GM06990 (cell line): Measurements from ENCODE around the gene PTPN21.

Source experiments
- DNase-seq: peaks from one replicate; pipeline ENCODE4 v3.0.0-alpha.2; 2011; ENCODE audit not compliant: insufficient read length; ENCODE audit errors: extremely low read depth
- H3K27me3 ChIP-seq: replicated peaks from 2 replicates; pipeline ENCODE4 v1.6.0; 2011; ENCODE audit warnings: low read length; ENCODE audit not compliant: control insufficient read depth, insufficient read depth
- H3K36me3 ChIP-seq: 2 replicates; pipeline ENCODE4 v1.5.1; 2011; ENCODE audit warnings: low read length; ENCODE audit not compliant: control insufficient read depth, insufficient read depth
- H3K4me3 ChIP-seq: replicated peaks from 2 replicates; pipeline ENCODE4 v1.5.1; 2011; ENCODE audit warnings: low read depth, mild to moderate bottlenecking, control low read depth, low read length
- CTCF ChIP-seq: IDR thresholded peaks from 2 replicates; pipeline ENCODE4 v1.5.1; 2011; ENCODE audit warnings: low read length, control low read depth, mild to moderate bottlenecking, inconsistent platforms; ENCODE audit not compliant: insufficient read depth, poor library complexity, severe bottlenecking

PTPN21 gene

GRCh38 chr14:88562532-88562830, 7.7 kb upstream of the PTPN21 start:
- TF ChIP-seq CTCF = no peak
- Histone ChIP-seq H3K4me3 (peak overlapping the region; percentile 98), H3K36me3 (no peaks in the 10 kb centered on the region), H3K27me3 (no peaks in the 10 kb centered on the region)
- DNase-seq = no peak

- peak; percentile 28 for TF ChIP-seq CTCF
- no peak for DNase-seq
- Histone ChIP-seq H3K4me3 (no peak overlapping the region), H3K27me3 (no peaks in the 10 kb centered on the region), H3K36me3 (no peaks in the 10 kb centered on the region)
Observed at GRCh38 chr14:88559852-88560251, 5.0 kb upstream of the PTPN21 start.

GRCh38 chr14:88556581-88556980, 1.8 kb upstream of the PTPN21 start:
- H3K4me3 ChIP-seq = no peak overlapping the region
- TF ChIP-seq CTCF = no peak
- H3K36me3 ChIP-seq = no peaks in the 10 kb centered on the region
- DNase-seq = no peak
- no peaks in the 10 kb centered on the region for H3K27me3 ChIP-seq

- no peak for DNase-seq
- Histone ChIP-seq H3K36me3 (no peaks in the 10 kb centered on the region), H3K4me3 (peak overlapping the region; percentile 51), H3K27me3 (no peaks in the 10 kb centered on the region)
- no peak for TF ChIP-seq CTCF
Observed at GRCh38 chr14:88553886-88554456, 836 bp downstream of the PTPN21 start.

- Histone ChIP-seq H3K36me3 (no peaks in the 10 kb centered on the region), H3K4me3 (no peak overlapping the region), H3K27me3 (no peaks in the 10 kb centered on the region)
- no peak for TF ChIP-seq CTCF
- no peak for DNase-seq
Observed at GRCh38 chr14:88552876-88553275, 1.9 kb downstream of the PTPN21 start.

- Histone ChIP-seq H3K27me3 (no peaks in the 10 kb centered on the region), H3K4me3 (no peak overlapping the region), H3K36me3 (no peaks in the 10 kb centered on the region)
- no peak for TF ChIP-seq CTCF
- no peak for DNase-seq
Observed at GRCh38 chr14:88551980-88552431, 2.8 kb downstream of the PTPN21 start.
